ENCODE data around the gene CHN2.
"Not testable (repeated sequence)": the region's sequence is repeated elsewhere in the genome, so short reads cannot be mapped to it uniquely, and the experiment has no call there.

Gene CHN2

DNA sequence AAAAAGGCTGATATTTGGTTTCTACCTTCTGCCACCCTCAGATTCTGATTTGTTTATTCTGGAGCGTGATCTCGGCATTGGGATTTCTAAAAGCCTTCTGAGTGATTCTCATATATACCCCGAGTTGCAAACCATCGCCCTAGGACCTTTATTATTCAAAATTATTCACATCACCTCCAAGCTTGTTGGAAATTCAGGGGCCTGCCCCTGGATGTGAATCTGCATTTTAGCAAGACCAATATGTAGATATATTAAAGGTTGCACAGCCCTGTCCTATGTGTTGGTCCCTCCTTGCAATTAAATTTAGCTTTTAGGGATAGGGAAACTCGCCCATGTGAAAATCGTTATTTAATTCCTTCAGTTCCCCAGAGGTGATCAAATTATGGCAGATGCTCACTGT lies 9.0 kb upstream of the CHN2 start:
- in situ Hi-C loops (cut with MboI; ENCODE audit: low sequenced_read_pairs), result no loop called here

DNA sequence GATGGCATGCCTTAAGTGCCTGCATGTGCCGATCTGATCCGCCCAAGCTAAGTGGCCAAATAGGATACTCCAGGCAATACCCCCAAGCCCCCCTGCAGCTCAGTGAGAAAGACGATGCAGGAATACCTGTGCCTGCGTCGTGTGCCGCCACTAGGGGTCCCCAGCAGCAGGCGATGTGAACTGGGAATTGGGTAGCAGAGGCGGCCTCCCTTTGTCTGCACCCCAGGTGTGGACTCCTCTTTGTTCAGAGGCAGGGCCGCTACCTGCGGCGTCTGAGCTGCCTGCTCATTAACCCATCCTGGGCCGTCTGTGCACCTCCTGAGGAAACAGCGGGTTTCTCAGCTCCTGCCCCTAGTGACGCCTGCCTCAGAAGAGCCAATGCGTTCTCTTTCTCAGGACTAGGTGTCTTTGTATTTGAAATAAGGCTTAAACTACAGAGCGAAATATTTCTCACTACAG lies 4.8 kb upstream of the CHN2 start:
- in situ Hi-C loops (cut with MboI; ENCODE audit: low sequenced_read_pairs), result no loop called here

DNA sequence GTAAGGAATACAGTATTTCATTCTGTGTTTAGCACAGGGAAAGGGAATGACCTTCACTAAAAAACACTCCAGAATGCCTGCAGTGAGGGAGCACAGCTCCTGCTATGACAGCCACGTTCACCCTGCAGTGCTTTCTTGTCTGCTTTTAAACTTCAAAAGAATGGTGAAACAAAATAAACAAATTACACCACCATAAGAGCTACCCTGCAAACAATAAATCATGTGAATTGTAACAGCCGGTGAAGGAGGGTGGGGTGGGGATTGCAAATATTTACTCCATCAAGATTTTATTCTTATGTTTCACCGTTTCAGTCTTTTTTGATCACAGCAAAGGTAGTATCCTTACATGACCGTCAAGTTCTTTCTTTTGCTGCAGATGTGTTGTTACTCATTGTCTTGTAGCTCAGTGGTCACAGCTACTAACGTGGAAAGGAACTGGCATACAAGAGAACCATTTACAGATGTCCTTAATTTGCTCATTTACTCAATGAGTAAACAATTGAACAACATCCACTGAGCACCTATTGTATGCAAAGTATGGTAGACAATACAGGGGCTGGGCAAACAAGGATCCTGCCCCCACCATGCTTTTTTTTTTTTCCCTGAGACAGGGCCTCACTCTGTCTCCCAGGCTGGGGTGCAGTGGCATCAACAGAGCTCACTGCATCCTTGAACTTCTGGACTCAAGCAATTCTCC lies 4.1 kb upstream of the CHN2 start:
- in situ Hi-C loops (cut with MboI; ENCODE audit: low sequenced_read_pairs), result no loop called here

DNA sequence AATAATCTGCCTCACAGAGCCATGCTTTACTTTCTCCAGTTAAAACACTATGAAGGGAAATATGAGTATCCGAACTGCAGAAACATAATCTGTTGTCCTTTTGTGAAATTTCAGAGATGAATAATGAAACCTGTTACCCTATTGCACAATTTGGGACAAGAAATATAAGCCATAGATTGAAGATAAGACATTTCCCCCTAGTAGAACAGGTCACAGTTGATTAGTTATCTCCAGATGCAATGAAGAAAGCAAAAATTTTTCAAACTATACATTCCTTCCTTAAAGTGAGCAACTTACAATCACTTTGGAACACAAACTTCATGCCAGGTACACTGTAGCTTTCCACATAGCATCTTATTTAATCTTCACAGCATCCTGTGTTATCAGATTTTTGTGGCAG lies 2.3 kb upstream of the CHN2 start:
- in situ Hi-C loops (cut with MboI; ENCODE audit: low sequenced_read_pairs), result no loop called here

DNA sequence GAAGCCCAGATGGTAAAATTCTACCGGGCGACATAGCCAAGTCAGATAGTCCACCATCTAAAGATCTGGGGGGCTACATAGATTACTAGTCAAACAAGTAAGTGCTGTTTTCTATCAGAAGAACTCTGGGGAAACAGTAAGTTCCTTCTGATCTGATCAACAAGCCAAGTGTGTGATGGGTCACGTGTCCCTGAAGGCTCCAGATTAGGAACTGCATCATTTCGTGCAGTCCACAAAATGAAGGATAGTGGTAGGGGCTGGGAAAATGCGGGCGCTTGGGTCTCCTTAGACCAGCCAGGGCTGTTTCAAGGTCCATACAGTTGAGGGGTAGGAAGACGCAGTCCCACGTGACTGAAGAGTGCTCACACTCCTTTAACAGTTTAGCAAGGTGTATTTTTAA lies 1.8 kb upstream of the CHN2 start:
- in situ Hi-C loops (cut with MboI; ENCODE audit: low sequenced_read_pairs), result no loop called here

- in situ Hi-C loops (cut with MboI; ENCODE audit: low sequenced_read_pairs), result no loop called here
Measured at GRCh38 chr7:29193316-29194205, 1.0 kb upstream of the CHN2 start.

DNA sequence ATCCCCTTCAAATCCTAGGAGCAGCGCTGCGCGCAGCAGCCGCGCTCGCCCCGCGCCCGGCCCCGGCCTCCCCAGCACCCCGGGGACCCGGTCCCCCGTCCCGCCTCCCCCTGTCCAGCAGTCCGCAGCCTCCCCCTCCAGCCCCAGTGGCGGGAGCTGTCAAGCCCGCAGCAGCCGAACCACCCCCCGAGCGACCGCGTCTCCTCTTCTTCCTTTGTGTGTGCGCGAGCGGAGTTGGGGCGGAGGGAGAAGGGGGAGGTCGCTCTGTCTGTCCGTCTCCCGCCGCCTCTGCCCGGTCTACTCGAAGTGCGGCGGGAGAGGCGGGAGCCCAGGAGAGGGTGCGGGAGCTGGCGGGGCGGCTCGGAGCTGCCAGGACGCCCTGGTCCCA lies 375 bp upstream of the CHN2 start:
- in situ Hi-C loops (cut with MboI; ENCODE audit: low sequenced_read_pairs), result no loop called here

DNA sequence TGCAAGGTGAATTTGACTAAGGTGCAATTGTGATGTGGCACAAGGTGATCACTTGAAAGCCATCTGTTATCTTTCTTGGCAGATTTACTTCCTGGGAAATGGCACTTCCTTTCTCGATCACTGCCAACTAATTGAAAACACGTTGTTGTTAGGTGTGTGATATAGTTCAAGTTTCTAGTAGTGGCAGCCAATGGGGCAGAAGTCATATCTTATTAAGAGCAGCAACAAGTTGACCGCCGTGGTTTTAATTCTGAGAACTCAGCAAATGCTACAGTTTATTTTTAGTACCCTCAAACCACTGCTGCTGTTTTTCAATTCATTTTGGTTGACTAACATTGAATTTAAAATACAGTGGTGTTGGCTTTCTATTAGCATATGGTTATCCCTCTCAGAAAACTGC lies 1.6 kb downstream of the CHN2 start:
- in situ Hi-C loops (cut with MboI; ENCODE audit: low sequenced_read_pairs), result no loop called here

- in situ Hi-C loops (cut with MboI; ENCODE audit: low sequenced_read_pairs), result no loop called here
Measured at GRCh38 chr7:29196971-29197595, 2.5 kb downstream of the CHN2 start.

GRCh38 chr7:29197916-29198315 lies 3.3 kb downstream of the CHN2 start:
- in situ Hi-C loops (cut with MboI; ENCODE audit: low sequenced_read_pairs), result no loop called here

DNA sequence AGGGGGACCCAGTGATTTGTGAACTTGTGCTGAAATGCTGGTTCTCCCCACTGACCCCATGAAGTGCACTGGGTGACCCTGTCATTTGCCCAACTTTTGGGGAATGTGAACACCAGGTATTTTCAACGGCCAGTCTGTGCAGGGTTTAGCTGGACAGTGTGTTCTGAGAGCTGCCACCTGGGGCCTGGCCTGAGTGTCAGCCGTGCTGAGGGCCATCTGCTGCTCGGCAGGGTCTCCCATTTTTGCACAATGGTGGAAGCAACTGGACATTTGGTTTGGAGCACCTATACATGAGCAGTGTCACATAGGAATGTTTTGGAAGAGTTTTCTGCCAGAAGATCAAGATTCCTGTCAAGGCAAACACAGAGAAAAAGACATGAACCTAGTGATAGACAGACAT lies 5.2 kb downstream of the CHN2 start:
- in situ Hi-C loops (cut with MboI; ENCODE audit: low sequenced_read_pairs), result no loop called here

GRCh38 chr7:29202651-29203069 lies 8.1 kb downstream of the CHN2 start:
- in situ Hi-C loops (cut with MboI; ENCODE audit: low sequenced_read_pairs), result no loop called here

DNA sequence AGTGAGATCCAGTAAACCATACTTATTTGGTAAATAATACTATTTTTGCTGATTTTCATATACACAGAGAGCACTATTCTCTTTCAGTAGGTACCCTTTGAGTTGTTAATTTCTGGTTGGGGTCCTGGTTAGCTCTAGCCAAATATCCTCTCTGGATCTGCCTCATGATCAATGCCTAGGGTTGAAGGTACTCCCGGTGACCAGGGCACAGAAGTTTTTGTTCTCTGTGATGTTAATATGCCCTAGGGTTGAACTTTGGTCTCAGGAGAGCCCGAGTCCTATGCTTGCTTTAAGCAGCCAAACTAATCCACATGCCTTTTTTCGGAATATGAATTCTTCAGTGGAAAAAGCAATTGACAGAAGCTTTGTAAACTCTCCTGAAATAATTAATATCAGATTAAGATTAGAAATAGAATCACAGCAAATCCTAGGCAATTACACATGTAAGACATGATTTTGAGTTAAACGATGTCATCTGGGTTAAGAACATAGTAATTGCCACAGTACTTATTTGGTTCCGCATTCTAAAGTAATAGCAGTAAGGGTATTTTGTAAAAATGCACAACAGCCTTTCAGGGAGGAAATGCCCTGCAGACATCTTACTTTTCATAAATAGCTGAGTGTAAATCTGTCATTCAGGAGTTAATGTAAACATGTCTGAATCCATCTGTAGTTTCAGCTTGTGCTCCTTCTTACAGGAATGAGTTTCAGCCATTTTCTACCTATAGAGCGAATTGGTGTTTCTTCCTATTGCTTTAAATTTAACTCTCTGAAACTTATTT lies 10.1 kb downstream of the CHN2 start:
- in situ Hi-C loops (cut with MboI; ENCODE audit: low sequenced_read_pairs), result no loop called here

GRCh38 chr7:29207162-29207801 lies 12.7 kb downstream of the CHN2 start:
- in situ Hi-C loops (cut with MboI; ENCODE audit: low sequenced_read_pairs), result no loop called here

DNA sequence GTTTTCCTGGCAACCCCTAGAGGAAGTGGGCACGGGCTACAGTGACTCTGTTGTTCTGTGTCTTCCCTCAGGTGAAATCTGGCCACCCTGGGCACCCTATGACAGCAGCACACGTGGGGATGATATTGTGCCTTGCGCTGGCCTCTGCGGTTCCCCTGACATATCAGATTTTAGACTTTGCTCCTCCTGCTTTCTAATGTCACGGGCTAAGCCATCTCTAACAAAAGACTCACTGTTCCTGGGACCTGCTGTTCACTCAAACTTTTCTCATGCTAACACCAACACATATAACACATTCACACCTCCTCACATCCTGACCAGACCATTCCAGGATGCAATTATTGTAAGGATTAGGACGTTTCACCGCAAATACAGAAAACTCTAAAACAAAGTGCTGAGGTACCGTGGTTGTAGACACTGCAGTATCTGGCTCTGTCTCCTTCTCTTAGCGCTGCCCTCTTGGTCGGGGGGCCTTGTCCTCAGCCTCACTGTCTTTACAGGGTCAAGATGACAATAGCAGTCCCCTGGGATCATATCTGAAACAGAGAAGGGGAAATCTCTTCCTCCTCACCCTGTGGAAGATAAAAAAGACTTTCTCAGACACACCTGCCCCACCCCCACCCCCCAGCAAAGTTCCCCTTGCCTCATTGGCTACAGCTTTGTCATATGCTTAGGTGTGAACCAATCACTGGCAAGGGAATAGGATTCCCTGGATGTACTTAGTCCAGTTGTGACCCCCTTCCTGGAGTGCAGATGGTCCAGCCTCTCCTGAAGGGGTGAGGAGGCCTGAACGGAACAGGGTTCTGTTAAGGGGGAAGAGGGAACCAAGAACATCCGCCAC lies 14.1 kb downstream of the CHN2 start:
- in situ Hi-C loops (cut with MboI; ENCODE audit: low sequenced_read_pairs), result no loop called here

- in situ Hi-C loops (cut with MboI; ENCODE audit: low sequenced_read_pairs), result no loop called here
Measured at GRCh38 chr7:29209745-29210144, 15.2 kb downstream of the CHN2 start.

GRCh38 chr7:29212736-29213135 lies 18.2 kb downstream of the CHN2 start:
- in situ Hi-C loops (cut with MboI; ENCODE audit: low sequenced_read_pairs), result not testable (repeated sequence)

- in situ Hi-C loops (cut with MboI; ENCODE audit: low sequenced_read_pairs), result no loop called here
Measured at GRCh38 chr7:29214056-29214455, 19.5 kb downstream of the CHN2 start.

DNA sequence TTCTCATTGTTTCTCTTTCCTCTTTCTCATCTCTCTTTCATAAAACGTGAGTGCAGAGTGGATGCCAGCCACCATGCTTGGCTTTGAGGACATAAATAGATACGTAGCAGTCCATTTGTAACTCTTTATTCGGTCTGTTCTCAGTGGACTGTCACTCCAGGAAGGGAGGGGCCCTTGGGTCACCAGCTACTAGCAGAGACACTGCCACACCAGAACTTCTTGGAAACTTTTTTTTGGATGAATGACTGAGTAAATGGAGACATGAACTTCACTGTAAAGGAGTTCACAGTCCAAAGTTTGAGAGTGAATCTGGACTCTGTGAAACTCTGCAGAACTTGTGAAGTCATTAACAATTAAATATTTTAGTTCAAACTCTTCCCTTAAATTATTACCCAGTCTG lies 20.2 kb downstream of the CHN2 start:
- in situ Hi-C loops (cut with MboI; ENCODE audit: low sequenced_read_pairs), result no loop called here

GRCh38 chr7:29216128-29216527 lies 21.6 kb downstream of the CHN2 start:
- in situ Hi-C loops (cut with MboI; ENCODE audit: low sequenced_read_pairs), result no loop called here
